Lower leg skin (tissue), 3 donors: ENCODE data around the gene NLK.

Experiments
- CTCF ChIP-seq, 3 donors: fragments of 450-650 bp; IDR thresholded peaks; one replicate each; pipeline ENCODE4 v1.5.1; 2016; ENCODE audit warnings: antibody characterized with exemption in 3 of 3, mild to moderate bottlenecking in 3 of 3, moderate library complexity in 2 of 3
- POLR2A ChIP-seq, 2 donors: fragments of 450-650 bp; IDR thresholded peaks; one replicate each; pipeline ENCODE4 v1.6.1; 2016 to 2017; ENCODE audit warnings: antibody characterized with exemption in 2 of 2, mild to moderate bottlenecking in 1 of 2, moderate library complexity in 1 of 2

DNA sequence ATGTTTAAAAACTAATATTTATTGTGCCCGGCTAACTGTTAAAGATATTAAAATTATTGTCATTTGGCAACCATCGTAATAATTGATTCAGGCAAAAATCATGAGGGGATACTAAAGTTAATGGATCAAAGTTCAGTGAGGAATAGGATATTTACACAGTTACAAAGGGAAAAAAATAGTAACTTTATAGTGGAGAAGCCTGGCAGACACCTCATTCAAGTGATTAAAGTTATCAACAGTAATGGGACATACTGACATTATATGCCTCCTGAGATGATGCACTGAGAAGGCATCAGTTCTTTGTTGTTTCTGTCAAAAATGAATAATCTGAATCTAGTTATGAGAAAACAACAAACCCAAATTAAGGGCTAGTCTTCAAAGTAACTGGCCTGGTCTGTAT, 77.1 kb downstream of the NLK start:
- TF ChIP-seq POLR2A (IDR thresholded peaks at IDR 0.05) (no peak), CTCF (IDR thresholded peaks at IDR 0.05) (no peak)
